ENCODE data around the gene TP53. TPM values are rescaled to one million over a fixed set of nuclear protein-coding genes. Genes with fewer than 3 reads are reported as not detected.
"Not testable (repeated sequence)": the region's sequence is repeated elsewhere in the genome, so short reads cannot be mapped to it uniquely, and the experiment has no call there.

The TP53 gene
- total RNA-seq, 1 experiment from 2014 or later, result 129 TPM

GRCh38 chr17:7626956-7627249 lies 60.4 kb downstream of the TP53 start:
- DNase-seq (ENCODE audit: low read depth, low spot score) (no peak), ATAC-seq (peak; percentile 19; the same call in 1 of the 2 replicates)
- peaks cover 7% of the 10 kb centered on the region for H3K4me1 ChIP-seq (ENCODE audit: control insufficient read depth, insufficient read depth, low read length)
- CTCF ChIA-PET, result no interaction called here
- no peaks in the 10 kb centered on the region for H3K36me3 ChIP-seq (ENCODE audit: control insufficient read depth, insufficient read depth, low read length)
- in situ Hi-C loops (cut with HindIII; ENCODE audit: low pct_unique_long_range_greater_than_20kb, low sequenced_read_pairs) (no loop called here), intact Hi-C loops (cut with micrococcal nuclease; ENCODE audit: unreplicated experiment) (no loop called here)
- TF ChIP-seq REST (IDR thresholded peaks at IDR 0.05; ENCODE audit: insufficient read depth in 1 of 2, low read depth in 2 of 2, low read length in 1 of 2) (no peak), SIN3A (IDR thresholded peaks at IDR 0.05; ENCODE audit: borderline replicate concordance, insufficient read depth, low read depth, low read length) (no peak), TCF7L2 (IDR thresholded peaks at IDR 0.05; ENCODE audit: low read depth, low read length) (no peak), POLR2AphosphoS5 (IDR thresholded peaks at IDR 0.05; ENCODE audit: low read depth, low read length) (no peak), CTCF (IDR thresholded peaks at IDR 0.05) (no peak)
- POLR2A ChIA-PET, result interaction anchor here (0.6 kb wide), 1 partner anchor 18 kb away, joined by 4 read pairs; no protein-coding TSS in a partner anchor
- BruUV-seq (replicated peaks), result no TSS peak
- peak overlapping the region; percentile 68 to 71 for H3K4me3 ChIP-seq (ENCODE audit: low read depth in 2 of 2, low read length in 2 of 2)
- peak overlapping the region; percentile 86 for H3K27ac ChIP-seq (ENCODE audit: low read length)
- no peaks in the 10 kb centered on the region for H3K9me3 ChIP-seq (ENCODE audit: control insufficient read depth, insufficient read depth, low read depth, low read length)
- no peaks in the 10 kb centered on the region for H3K27me3 ChIP-seq (ENCODE audit: control insufficient read depth, insufficient read depth, low read length)

- BruUV-seq (replicated peaks), result TSS peak; percentile 99
- H3K36me3 ChIP-seq (ENCODE audit: control insufficient read depth, insufficient read depth, low read length), result no peaks in the 10 kb centered on the region
- peak overlapping the region; percentile 68 to 71 for H3K4me3 ChIP-seq (ENCODE audit: low read depth in 2 of 2, low read length in 2 of 2)
- in situ Hi-C loops (cut with HindIII; ENCODE audit: low pct_unique_long_range_greater_than_20kb, low sequenced_read_pairs) (no loop called here), intact Hi-C loops (cut with micrococcal nuclease; ENCODE audit: unreplicated experiment) (no loop called here)
- DNase-seq (ENCODE audit: low read depth, low spot score), result no peak
- ChIA-PET POLR2A (no interaction called here), CTCF (no interaction called here)
- no peaks in the 10 kb centered on the region for H3K9me3 ChIP-seq (ENCODE audit: control insufficient read depth, insufficient read depth, low read depth, low read length)
- no peaks in the 10 kb centered on the region for H3K27me3 ChIP-seq (ENCODE audit: control insufficient read depth, insufficient read depth, low read length)
- ATAC-seq, result no peak
- H3K4me1 ChIP-seq (ENCODE audit: control insufficient read depth, insufficient read depth, low read length), result peaks cover 7% of the 10 kb centered on the region
- H3K27ac ChIP-seq (ENCODE audit: low read length), result peak overlapping the region; percentile 86; the same call in 1 of the 2 replicates
- TF ChIP-seq POLR2AphosphoS5 (IDR thresholded peaks at IDR 0.05; ENCODE audit: low read depth, low read length) (no peak), REST (IDR thresholded peaks at IDR 0.05; ENCODE audit: insufficient read depth in 1 of 2, low read depth in 2 of 2, low read length in 1 of 2) (no peak), TCF7L2 (IDR thresholded peaks at IDR 0.05; ENCODE audit: low read depth, low read length) (no peak), SIN3A (IDR thresholded peaks at IDR 0.05; ENCODE audit: borderline replicate concordance, insufficient read depth, low read depth, low read length) (no peak)
Observed at GRCh38 chr17:7626307-7626706, 61.0 kb downstream of the TP53 start.

- H3K4me1 ChIP-seq (ENCODE audit: control insufficient read depth, insufficient read depth, low read length); POLR2A ChIA-PET; H3K36me3 ChIP-seq (ENCODE audit: control insufficient read depth, insufficient read depth, low read length); intact Hi-C loops (cut with micrococcal nuclease; ENCODE audit: unreplicated experiment); H3K27me3 ChIP-seq (ENCODE audit: control insufficient read depth, insufficient read depth, low read length); ATAC-seq; H3K4me3 ChIP-seq (ENCODE audit: low read depth in 2 of 2, low read length in 2 of 2); H3K9me3 ChIP-seq (ENCODE audit: control insufficient read depth, insufficient read depth, low read depth, low read length); in situ Hi-C loops (cut with HindIII; ENCODE audit: low pct_unique_long_range_greater_than_20kb, low sequenced_read_pairs); BruUV-seq (replicated peaks); H3K27ac ChIP-seq (ENCODE audit: low read length); DNase-seq (ENCODE audit: low read depth, low spot score); CTCF ChIA-PET: not testable (repeated sequence)
Observed at GRCh38 chr17:7625749-7626148, 61.5 kb downstream of the TP53 start.
